NCI-H1105 treated with DMSO at 0.1 percent for 48 hours (cell line): ENCODE data around the gene MARS1.

Experiments
- DNase-seq: peaks from one replicate; lab custom pipeline; 2025; lab: John Stamatoyannopoulos, UW

MARS1 gene

DNA sequence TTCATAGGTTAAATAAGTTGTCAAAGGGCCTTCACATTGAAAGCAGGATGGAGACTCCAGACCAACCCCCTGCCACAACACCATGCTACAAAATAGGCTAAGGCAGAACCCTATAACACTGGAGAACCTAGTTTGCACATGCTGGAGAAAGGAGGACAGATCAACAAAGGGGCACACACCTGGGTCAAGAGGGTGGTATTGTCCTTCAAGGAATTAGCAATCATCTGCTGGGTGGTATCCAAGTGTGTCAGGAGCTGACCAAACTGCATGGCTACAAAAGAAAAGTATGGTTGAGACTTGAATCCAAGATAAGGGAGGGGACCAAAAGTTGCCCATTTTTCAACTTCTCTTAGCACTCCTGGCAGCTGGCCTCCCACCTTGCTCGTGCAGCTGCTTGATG lies 44.0 kb downstream of the MARS1 start:
- no peak for DNase-seq

DNA sequence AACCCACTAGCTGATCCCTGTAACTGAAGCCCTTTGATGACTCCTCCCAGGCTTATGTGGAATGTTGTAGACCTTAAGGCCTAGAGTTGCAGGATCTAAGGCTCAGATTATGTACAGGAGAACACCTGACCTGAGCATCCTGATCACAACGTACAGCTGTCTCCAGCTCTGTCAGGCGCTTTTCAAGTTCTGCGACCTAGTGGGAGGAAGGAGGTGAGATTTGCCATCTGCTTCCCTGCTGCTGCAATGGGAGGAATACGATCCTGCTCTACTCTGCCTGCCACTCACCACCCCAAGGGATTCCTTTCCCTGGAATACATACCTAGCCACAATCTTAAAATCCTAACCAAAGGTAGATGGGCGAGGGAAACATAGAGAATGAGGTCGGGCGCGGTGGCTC lies 45.2 kb downstream of the MARS1 start:
- DNase-seq, result no peak

DNA sequence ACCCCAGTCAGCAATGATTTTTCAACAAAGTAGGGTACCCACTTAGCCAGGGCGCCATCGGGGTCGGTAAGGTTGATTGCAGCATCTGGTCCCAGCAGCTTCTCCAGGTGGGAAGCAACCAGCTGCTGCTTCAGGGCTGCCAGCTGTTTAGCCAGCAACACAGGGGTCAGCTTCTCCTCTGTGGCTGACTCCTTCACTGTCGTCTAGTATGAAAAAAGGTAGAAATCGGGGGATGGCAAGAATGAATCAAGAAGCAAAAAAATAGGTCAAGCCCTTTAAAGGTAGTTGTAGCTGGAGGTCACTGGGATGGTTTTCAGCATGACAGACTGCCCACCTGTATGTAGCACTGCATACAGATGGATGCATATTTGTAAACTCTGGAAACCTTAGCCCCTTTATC lies 46.4 kb downstream of the MARS1 start:
- DNase-seq, result no peak

DNA sequence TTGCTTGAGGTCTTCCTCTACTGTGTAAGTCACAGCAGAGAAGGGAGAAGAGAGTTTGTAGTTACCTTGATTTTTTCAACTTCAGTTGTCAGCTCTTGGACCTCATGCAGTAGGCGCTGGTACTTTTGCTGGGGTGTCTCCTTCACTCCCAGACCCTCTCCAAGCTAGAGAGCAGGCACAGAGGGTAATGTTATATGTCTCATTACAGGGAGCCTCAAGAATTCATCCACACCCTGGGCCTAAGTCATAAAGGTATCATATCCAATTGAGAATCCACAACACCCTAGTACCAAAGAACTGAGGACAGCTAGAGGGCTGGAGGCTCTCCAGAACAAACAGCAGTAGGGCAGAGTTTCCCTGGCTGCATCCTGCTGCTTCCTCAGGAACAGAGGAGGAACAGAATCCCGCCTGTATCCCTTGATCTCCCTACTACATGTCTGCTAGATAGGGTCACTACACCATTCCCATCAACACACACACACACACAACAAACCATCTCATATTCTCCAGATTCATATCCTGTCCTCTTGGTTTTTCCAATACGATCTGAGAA lies 47.2 kb downstream of the MARS1 start:
- no peak for DNase-seq

DNA sequence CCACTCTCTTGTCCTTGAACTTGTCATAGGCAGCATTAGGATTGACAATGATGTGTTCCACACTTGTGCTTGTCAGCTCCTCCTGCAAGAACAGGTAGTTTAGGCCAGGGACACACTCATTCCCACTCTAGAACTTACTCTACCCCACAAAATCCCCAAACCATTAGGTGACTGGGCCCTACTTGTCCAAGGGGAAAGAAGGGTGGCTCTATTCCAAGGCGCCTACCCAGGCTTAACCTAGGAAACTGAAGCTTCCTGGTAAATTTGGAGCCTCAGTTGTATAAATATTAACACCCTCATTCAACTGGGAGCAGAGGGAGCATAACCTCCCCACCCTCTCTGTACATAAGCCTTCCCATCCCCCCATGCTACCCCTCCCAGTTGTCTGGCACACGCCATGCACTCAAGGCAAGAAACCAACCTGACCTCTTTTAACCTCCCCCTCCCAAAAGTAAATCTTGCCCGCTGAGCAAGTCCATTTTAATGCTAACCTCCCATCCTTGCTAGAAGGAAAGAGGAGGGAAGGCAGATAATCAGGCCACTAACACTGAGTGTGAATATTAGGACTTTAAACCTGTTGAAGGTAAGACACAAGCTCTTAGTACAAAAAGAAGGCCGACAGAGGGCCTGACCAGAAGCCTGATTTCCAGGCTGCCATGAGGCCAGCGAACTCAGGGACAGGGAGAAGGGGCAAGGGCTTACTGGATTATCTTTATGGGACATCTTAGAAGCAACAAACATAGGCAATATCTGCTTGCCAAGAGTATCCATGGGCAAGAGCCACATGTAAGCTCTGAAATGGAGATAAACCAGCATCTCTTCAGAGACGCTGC lies 48.1 kb downstream of the MARS1 start:
- DNase-seq, result no peak

DNA sequence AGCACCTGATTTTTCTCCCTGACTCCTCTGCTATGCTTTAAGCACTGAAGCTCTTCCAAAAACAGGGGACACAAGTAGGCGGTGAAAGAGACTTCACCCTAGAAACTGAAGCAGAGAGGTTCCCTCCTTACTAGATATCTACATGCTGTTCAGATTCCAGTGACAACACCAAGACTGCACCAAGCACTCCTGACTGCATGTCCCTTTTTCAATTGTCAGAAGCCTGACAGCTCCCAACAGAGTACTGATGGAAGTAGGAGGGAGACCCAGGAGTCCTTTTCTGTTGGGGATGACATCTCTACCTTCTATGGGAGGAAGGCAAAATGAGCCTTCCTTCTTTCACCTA lies 48.7 kb downstream of the MARS1 start:
- no peak for DNase-seq

DNA sequence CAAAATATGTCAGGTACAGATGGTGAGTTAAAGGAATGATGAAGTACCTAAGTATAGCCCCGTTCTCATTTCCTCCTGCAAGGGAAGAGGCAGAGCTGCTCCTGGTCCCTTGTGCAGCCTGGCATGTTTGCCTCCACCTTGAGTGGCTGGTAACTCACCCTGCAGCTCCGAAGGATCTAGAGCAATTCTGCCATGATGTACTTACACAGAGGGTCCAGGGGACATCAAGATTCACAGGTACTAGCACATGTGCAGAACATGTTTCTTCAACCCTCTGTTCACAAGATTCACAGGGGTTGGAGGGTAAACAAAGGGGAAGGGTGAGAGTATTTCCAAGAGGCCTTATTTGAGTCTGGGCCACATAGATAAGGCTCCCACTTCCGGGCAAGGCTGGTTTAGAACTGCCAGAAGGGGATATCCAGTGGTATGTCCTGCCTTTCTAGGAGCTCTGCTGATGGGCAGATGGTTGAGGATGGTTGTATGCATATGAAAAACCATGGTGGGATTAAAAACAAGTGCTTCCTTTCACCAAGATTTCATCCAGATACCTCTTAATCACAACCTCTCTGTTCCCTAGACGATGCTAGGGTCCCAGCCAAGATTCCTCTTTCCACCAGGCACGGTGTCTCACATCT lies 51.4 kb downstream of the MARS1 start:
- no peak for DNase-seq

DNA sequence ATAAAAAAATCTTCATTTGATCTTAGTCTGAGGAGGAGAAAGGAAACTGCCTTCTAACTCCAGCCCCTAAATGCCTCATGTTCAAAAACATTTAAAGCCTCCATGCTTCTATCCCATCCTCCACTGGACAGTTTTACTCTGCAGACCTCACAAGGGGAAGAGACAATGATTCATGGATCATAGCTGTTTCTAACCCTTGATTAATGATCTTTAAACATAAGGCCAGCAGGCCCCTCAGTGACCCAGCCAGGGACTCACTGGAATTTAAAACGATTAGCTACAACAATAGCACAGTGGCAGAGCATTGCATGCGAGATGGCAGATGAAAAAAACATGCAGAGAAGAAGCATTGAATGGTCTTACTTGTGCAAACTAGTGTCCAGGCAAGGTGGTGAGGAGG lies 53.1 kb downstream of the MARS1 start:
- no peak for DNase-seq

DNA sequence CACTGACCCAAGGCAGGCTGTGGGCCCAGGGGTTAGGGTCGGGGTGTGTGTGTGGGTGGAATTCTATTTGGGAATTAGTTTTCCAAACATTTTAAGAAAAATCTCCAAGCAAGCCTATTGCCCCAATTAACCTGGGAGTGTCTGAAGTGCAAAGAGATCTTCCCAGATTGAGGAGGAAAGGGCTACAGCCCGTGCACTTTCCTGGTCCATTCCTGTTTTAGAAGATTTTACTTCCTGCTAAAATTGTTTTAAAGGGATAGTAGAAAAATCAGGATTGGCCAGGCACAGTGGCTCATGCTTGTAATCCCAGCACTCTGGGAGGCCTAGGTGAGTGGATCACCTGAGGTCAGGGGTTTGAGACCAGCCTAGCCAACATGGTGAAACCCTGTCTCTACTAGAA lies 53.8 kb downstream of the MARS1 start:
- DNase-seq, result no peak

DNA sequence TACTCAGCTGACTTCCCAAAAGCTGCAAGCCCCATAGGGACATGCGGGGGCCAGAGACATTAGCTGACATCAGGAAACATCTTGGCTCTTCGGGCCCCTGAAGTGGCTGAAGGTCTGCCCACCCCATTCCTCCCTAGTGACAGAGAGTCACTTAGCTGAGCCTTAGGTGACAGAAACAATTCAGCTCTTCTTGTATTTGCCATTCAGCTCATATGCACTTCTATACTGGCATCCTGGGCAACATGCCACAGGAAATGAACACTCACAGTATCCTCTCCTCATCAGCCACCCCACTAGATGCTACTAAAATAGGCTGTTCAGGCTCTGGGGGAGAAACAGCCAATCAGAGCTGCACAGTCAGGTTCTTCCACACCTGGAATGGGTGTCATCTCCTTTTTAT lies 55.7 kb downstream of the MARS1 start:
- DNase-seq, result no peak

DNA sequence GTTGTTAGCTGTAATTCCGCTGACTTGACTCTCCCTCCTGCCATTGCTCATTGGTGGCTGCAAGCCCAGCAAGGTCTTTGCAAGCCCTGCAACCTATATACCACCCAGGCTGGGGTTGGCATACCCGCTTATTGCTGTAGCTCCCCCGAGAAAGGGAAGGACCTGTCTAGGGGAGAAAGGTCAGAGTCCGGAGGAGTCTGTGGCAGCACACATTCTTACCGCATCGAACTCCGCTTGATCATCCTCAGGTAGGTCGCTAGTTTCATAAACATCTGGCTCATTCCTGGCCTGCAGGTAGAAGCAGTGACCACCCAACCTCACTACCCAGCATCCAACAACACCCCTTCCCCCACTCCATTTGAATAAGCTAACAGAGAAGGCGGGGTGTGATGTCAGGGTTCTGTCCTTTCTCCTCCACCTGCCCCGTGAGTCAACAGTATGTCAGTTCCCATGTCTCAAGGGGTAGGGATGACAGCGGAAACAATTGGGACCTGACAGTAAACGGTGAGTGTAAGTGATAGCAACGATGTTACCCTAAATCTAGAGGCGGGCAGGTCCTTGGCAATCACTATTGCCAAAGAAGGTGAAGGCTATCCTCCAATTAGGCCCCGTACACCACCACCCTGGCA lies 58.1 kb downstream of the MARS1 start:
- DNase-seq, result no peak

DNA sequence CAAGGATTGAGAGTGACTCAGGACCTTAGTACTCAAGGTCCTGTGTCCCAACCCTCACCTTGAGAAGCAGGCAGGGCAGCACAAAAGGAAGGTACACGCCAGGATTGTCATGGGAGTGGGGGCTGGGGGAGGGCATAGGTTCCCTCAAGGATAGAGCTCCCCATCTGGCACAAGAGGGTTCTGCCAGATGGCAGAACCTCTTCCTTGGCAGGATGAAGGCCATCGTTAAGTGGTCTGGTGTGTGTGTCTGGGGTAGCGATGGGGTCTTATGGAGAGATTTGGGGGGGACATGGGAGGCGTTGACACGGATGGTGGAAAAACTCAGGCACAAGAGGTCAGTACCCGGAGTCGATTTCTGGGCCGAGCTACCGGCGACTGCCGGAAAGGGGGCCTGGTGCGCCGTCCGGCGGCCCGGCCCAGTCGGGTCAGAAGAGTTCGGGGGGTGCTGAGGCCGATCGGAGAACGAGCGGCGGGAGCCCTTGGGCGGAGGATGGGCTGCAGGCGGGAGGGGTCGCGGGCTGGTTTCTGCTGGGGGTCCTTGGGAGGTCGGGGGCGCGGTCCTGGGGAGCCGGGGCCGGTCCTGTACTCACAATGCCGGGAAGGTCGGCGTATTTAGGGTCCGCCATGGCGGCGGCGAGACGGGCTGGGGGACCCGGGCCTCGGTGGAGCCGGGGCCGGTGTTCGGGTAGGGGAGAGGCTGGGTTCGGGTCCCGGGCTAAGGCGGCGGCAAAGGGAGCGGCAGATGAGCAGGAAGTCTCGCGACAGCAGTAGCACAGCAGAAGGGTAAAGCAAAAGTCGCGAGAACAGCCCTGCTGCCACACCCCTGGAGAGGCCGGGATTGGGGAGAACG lies 58.8 kb downstream of the MARS1 start, which contains the start of gene DCTN2:
Gene DCTN2, minus strand, starts transcription at position 755 of the 850 bp plus-strand sequence. Its CDS starts 129 bp downstream, at position 626.
- peak; percentile 90 for DNase-seq

DNA sequence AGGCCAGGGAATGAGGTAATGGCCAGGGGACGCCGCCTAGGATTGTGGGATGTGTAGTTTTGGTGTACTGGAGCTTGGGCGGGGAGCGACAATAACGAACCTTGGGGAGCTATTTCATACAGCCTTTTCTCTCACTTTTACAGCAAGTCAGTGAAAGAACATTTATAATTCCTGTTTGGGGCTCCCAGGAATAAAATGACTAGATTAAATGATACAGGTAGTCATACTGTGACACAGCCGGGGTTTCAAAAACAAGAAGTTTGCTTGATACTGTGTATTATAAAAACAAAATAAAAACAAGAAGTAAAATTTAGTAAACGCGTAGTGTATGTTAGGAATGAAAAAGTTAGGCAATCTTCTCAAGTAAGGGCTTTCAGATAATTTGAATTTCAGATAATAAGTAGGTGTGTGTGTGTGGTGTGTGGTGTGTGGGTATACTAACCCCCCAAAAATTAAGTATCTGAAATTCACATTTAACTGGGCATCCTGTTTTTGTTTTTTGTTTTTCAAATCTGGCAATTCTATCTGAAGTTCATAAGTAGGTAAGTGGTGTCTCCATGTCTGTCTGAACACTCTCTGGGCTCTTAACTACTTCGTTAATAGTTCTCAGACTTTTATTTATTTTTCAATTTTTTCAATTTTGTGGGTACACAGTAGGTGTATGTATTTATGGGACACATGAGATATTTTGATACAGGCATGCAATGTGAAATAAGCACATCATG lies 59.6 kb downstream of the MARS1 start:
- no peak for DNase-seq

DNA sequence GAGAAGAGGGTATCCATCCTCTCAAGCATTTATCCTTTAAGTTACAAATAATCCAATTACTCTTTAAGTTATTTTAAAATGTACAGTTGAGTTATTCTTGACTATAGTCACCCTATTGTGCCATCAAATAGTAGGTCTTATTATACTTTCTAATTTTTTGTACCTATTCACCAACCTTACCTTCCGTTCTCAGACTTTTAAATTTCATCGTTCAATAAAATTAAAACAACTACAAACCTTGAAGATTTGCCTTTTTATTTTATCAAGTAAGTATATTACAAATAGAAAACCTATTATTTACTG lies 60.1 kb downstream of the MARS1 start:
- DNase-seq, result no peak

DNA sequence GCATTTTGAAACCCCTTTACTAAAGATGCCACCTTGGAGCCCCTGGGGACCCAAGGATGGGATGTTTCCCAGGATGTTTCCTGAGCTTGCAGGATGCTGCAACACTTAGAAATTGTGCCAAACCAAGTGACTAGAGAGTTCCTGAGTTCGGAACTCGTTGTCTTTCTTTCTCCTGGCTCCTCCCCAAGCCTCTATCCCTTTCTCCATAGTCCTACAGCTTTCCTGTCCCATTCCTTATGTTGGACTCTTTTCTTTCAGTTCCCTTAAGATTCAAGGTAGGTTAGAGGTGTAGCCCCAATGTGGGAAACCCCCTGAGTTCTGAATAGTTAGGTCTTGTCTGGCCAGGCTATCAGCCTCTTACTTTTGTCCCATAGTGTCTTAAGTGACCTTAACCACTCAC lies 60.6 kb downstream of the MARS1 start:
- no peak for DNase-seq

DNA sequence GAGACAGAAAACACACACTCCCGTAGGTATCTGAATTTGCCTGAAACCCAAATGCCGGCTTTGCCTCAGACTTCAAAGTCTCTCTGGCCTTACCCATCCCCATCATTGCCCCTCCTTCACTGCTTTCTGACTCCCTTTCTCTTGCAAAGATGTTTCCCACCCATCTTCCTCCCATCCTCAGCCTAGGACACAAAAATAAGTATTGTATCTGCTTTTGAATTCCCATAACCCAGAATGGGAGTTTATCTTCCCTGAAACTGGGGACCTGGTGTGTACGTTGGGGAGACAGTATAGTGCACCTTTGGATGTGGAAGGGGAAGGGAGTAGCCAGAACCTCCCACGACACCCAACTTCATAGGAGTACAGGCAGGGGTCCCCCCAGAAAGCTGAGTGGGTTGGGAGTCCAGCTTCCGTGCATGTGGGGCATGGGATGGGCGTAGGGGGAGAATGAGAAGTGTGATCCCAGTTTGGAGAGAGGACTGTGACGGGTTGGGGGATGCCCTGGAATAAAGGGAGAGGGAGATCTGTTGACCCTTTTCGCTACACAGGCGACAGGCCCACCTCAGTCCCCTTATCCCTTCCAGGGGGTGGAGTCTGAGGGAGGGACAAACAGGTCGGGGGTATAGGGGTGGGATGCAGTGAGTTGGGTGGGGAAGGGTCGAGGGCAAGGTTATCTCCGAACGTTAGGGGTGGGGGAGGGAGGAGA lies 61.5 kb downstream of the MARS1 start:
- no peak for DNase-seq

DNA sequence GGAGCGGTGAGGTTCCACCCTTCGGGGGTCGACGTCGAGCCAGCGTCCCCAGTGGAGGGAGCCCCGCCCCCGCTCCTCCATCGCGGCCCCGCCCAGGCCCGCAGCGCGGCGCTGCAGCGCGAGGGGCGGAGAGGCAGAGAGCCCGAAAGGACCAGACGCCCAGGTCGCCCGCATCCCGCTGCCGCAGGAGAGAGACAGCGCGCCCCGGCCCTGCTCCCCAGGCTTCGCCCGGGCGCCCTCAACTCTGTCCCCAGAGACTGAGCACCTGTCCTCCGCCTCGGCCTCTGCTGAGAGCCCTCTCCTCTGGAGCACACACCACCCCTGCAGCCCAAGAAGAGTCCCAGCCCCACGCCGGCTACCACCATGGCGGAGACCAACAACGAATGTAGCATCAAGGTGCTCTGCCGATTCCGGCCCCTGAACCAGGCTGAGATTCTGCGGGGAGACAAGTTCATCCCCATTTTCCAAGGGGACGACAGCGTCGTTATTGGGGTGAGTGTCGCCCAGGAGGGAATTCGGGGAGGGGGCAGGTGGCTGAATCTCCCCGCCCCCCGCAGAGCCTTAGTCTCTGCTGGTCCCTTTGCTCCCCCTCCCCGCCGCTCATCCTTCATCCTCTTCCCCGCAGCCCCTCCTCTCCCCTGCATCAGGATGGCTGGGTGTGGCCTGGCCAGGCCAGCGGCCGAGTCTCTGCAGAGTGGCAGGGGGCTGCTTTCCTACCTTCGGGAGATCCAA lies 62.2 kb downstream of the MARS1 start, which contains the start of gene KIF5A:
Gene KIF5A, plus strand, starts transcription at position 136 of the 732 bp plus-strand sequence. Its CDS starts 228 bp downstream, at position 364.
- DNase-seq, result peak; percentile 31

DNA sequence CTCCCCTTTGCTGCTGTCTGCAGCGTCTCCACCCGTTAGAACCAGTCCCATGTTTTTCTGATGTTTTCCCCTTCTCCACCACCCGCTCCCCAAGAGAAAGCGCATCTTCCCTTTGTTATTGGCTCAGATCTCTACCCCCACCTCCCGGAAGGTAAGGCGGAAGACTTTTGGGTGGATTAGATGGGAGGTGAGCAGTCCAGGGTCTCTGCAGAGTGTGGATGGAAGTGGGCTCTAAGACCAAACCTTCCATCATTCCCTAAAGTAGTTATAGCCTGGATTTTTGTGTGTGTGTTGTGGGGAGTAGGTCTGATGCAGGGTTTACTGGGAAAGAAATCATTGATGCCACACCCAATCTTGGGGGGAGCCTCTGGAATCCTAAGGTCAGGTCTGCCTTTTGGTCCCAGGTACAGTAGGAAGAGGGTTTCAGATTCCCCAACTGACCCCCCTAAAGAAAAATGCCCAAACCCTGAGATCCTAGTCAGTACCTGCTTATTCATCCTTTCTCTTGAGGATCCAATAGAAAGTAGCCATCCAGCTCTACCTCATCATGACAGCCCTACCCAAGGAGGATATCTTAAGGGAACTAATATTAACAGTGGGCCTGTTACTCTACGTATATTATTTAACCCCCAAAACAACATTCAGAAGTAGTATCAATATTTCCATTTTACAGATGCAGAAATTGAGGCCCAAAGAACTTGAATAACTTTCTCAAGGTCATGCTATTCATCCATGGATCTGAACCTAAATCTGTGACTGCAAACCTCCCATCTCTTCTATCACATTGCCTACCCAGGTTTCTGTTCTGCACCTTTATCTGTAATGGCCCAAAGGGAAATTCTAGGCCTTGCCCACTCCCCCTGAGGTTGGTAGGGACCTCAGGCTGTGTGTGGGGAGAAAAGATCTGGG lies 63.0 kb downstream of the MARS1 start:
- no peak for DNase-seq
